GM19238 (cell line): ENCODE measurements around the gene SLC33A1.

Experiments
- DNase-seq: peaks from one replicate; pipeline ENCODE4 v3.0.0; 2011; ENCODE audit warnings: low spot score; ENCODE audit not compliant: insufficient read length

SLC33A1 gene

DNA sequence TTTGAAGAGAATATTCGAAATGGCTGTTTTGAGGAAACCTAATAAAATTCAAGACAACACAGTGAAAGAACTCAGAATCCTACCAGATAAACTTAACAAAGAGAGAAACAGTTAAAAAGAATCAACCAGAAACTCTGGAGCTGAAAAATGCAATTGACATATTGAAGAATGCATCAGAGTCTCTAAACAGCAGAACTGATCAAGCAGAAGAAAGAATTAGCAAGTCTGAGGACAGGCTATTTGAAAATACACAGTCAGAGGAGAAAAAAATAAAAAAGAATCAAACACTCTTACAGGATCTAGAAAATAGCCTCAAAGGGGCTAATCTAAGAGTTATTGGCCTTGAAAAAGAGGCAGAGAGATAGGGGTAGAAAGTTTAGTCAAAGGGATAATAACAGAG, 61.7 kb downstream of the SLC33A1 start:
- no peak for DNase-seq

DNA sequence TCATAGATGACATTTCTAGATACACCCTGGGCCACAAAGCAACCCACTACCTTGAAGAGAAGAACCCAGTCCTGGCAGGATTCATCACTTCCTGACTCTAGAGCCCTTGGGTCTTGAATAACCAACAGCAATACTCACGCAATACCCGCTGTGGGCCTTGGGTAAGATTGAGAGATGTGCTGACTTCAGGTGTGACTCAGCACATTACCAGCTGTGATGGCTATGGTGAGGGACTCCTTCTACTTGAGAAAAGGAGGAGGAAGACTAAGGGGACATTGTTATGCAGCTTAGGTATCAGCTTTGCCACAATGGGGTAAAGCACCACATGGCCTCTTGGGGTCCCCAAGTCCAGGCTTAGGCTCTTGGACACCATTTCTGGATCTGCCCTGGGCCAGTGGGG, 63.0 kb downstream of the SLC33A1 start:
- DNase-seq: no peak

DNA sequence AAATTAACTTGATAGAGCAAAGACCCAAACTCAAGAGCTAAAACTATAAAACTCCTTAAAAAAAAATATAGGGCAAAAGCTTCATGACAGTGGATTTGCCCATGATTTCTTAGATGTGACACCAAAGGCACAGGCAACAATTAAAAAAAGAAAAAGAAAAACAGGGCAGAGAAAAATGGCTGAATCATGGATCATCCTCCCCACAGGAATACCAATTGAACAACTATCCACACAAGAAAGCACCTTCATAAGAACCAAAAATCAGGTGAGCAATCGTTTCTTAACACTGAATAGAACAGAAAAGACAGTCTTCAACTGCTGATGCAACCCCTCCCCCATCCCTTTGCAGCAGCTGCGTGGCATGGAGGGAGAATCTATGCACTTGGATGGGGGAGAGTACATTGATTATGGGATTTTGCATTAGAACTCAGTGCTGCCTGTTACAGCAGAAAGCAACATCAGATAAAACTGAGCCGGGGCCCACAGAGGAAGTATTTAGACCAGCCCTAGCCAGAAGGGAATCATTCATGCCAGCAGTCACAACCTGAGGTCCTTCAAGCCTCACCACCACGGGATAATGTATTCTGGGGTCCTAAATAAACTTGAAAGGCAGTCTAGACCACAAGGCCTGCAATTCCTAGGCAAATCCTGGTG, 63.8 kb downstream of the SLC33A1 start:
- DNase-seq: no peak

DNA sequence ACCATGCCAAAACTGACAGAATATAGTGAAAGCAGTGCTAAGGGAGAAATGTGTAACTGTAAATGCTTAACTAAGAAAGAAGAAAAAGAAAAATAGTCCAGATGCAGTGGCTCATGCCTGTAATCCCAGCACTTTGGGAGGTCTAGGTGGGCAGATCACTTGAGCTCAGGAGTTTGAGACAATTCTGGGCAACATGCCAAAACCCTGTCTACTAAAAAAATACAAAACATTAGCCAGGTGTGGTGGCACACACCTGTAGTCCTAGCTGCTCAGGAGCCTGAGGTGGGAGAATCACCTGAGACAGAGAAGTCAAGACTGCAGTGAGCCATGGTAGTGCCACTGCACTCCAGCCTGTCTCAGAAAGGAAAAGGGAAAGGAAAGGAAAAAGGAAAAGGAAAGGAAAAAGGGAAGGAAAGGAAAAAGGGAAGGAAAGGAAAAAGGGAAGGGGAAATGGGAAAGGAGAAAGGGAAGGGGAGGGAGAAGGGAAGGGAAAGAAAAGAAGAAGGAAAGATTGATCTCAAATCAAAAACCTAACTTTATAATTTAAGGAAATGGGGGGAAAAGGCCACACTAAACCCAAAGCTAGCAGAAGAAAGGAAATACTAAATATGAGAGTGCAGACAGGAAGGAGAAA, 68.4 kb downstream of the SLC33A1 start:
- no peak for DNase-seq

DNA sequence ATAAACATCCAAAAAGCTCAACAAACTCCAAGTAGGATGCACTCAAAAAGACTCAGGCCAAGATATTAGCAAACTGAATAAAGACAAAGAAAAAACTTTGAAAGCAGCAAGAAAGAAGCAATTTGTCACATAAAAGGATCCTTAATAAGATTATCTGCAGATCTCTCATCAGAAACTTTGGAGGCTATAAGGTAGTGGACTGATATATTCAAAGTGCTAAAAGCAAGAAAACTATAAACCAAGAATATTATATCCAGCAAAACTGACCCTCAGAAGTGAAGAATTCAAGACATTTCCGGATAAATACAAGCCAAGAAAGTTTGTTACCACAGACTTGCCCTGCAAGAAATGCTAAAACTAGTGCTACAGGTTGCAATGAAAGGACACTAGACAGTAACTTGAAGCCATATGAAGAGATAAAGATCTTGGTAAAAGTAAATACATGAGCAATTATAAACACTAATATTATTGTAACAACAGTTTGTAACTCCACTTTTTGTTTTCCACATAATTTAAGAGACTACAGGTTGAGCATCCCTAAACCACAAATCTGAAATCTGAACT, 71.8 kb downstream of the SLC33A1 start:
- DNase-seq: no peak

DNA sequence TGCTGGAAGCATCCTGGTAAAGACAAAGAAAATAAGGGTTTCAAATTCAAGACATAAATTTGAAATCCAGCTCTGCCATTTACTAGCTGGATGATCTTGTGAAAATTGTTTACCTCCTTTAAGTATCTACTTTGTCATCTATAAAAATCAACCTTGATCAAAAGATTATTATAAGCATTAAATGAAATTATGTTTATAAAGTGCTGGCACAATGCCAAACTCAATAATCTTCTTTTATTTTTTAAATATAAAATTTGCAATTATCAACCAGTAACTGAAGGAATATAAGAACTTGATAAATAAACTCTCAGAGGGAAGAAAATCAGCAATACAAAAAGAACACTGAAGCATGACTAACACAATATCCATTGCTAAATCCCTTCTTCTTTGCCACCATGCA, 73.9 kb downstream of the SLC33A1 start:
- DNase-seq: no peak

DNA sequence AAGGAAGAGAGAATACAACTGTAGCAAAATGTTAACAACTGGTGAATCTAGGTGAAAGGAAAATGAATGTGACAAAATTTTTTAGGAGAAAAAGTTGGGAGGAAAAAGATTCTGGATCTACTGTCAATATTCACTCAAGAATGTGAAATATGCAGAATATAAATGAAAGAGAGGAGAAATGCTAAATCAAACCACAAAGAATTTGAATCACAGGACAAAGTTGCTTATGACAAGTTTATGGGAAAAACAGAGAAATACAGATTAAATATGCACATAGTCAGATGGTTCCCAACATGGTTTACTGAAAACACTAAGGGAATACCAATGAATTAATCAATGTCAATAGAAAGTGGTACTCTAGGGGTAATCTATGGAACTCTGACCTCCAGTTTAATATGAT, 75.8 kb downstream of the SLC33A1 start:
- DNase-seq: no peak

- DNase-seq: no peak
Observed at GRCh38 chr3:155772801-155773200, 81.4 kb downstream of the SLC33A1 start.

GRCh38 chr3:155771126-155771525, 83.1 kb downstream of the SLC33A1 start:
- no peak for DNase-seq
